NCI-H146 (cell line): Measurements from ENCODE around the gene ITFG2.

Experiments
- DNase-seq: peaks from one replicate; lab custom pipeline; 2025; lab: John Stamatoyannopoulos, UW

The ITFG2 gene

DNA sequence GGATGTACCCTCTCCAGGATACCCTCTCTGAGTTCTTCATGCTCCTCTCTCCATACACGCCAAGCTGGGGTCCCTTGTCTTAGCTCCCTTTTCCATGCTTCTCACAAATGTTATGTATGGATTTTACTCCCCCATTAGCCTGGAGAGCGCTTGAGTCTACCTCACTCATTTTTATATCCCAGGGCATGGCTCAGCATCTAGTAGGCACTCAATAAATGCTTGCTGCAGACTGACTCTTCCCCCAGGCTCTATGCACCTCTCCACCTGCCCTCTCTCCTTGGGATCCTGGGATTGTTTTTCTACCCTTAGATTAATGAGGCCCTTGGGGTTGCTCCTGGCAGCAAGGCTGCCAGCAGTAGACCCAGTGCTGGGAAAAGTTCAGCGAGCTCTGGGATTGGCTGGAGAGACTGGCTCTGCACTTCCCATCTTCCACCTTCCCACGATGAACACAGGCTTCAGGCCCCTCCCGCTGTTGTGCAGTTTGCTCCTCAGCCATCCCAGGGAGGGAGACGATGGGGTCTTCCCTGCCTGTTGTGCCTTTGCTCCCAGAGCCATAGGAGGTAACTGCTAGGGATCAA lies 20.2 kb downstream of the ITFG2 start:
- DNase-seq, result no peak

- no peak for DNase-seq
Measured at GRCh38 chr12:2833327-2833726, 20.9 kb downstream of the ITFG2 start.

- no peak for DNase-seq
Measured at GRCh38 chr12:2833810-2834209, 21.3 kb downstream of the ITFG2 start.

- peak; percentile 37 for DNase-seq
Measured at GRCh38 chr12:2834581-2835491, 22.4 kb downstream of the ITFG2 start, which contains the start of gene NRIP2. TSS of gene NRIP2 (minus strand) at chr12:2835035. CDS start at chr12:2834983, 52 bp downstream.

GRCh38 chr12:2835691-2836403 lies 23.4 kb downstream of the ITFG2 start:
- peak; percentile 62 for DNase-seq

DNA sequence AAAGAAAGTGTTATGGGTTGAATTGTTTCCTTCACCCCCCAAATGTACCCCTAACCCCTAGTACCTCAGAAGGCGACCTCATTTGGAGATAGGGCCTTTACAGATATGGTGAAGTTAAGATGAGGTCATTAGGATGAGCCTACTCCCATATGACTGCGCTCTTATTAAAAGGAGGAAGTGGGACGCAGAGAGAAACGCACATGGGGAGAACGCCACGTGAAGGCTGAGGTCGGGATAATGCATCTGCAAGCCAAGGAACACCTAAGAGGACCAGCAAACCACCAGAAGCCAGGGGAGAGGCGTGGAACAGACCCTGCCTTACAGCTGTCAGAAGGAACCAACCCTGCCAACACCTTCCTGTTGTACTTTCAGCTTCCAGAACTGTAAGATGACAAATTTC lies 24.1 kb downstream of the ITFG2 start:
- DNase-seq, result no peak

GRCh38 chr12:2841056-2841650 lies 28.7 kb downstream of the ITFG2 start:
- DNase-seq, result no peak

GRCh38 chr12:2842948-2843347 lies 30.5 kb downstream of the ITFG2 start:
- DNase-seq, result no peak

DNA sequence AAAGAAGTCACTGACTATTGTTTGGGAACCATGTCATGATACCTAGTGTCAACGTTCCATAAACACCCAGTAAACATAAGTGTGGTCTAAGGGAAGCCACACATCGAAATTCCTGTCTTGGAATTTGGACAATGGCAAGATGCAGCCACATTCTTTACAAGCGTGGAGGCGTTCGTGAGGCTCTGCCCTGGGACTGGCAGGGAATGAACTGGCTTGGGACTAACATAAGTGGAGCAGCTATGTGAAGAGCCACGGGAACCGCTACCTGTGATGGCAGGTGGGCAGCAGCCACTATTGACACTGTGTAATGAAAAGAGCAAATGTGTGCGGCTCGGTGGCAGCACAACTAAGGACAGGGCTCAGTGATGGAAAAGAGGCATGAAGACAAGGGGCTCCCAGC lies 32.3 kb downstream of the ITFG2 start:
- DNase-seq, result no peak

DNA sequence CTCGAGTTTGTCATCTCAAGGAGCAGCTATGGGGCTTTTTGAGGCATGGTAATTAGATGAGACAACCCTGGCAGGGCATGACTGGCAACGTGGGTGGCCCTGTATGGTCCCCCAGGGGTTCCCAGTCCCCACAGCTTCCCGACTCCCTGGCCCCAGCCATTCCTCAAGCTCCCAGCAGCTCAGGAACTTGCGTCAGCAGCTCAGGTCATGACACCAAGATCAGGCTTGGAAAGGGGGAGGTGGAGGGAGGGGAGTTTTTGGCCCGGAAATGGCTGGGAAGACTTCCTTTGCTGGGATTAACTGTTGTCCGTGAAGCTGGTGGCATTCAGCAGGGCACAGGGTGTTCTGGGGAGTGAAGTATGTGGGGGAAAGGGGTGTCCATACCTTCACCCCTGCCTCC lies 32.8 kb downstream of the ITFG2 start:
- no peak for DNase-seq

GRCh38 chr12:2851931-2852330 lies 39.5 kb downstream of the ITFG2 start:
- no peak for DNase-seq

DNA sequence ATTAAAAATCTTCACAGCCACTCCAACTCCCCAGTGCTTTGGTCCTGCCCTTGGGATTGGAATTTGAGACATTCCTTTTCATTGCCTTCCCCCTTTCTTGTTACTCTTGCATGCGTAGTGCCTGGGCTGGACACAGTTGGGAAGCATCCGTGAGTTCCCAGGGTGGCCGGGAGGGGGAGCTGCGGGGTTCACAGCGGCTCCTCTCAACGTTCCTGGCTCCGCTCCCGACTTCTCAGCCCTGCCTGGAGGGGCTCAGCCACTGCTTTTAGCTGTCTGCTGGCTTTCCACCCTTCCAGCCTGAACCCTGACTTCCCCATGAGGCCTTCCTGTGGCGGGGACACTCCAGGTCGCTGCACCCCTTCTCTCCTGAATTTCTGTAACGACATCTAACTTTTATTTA lies 41.2 kb downstream of the ITFG2 start:
- peak; percentile 73 for DNase-seq

- no peak for DNase-seq
Measured at GRCh38 chr12:2854669-2855453, 42.4 kb downstream of the ITFG2 start.

DNA sequence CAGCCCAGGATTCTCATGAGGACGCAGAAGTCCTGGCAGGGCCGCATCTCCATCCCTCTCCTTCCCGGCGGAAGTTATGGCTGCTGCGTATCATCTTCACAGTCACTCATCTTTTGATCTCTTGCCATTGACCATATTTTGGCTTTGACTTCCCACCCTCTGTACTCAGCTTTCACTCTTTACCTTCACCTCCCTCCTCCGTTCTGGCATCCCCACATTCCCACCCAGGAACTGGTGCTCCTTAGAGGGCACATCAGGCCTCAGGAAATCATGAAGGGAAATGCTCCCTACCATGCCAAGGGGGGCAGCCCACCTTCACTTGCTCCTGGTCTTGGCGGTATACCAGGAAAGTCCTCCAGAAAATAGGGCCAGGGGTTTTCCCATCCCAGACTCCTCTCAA lies 43.1 kb downstream of the ITFG2 start:
- DNase-seq, result no peak

DNA sequence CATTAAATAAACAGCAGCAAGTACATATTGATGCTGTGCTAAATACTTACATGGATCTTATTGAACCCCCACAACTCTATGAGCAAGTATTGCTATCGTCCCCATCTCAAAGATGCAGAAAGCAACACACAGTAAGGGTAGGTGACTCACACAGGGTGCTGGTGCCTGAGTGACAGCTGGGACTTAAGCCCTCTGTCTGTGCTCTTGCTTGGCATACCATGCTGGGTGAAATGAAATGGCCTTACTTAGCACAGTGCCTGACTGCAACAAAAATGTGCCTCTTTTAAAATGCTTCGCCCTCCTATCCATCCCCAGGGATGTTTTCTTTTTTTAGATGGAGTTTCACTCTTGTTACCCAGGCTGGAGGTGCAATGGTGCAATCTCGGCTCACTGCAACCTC lies 43.6 kb downstream of the ITFG2 start:
- DNase-seq, result no peak

DNA sequence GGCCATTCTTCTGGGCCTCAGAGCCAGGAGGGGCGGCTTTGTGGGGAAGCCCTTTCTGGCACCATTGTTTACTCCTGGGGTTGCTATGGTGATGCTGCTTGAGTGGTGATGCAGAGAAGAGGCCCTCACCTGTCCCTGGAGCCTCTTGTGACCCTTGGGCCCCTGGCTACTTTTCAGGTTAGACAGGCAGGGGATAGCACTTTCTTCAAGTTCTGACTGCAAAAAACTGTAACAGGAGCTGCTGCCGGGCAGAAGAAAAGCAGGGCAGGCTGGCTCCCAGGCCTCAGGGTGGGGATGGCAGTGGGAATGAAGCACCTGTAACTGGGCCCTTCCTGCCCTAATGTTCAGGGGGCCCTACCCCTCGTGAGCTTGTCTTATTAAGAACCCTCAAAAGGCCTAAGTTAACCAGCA lies 44.6 kb downstream of the ITFG2 start, which contains the start of gene TEX52:
TEX52 (minus strand) TSS at position 19 of the 411 bp plus-strand sequence; CDS start at position 6, 13 bp downstream.
- peak; percentile 71 for DNase-seq

GRCh38 chr12:2857576-2857975 lies 45.1 kb downstream of the ITFG2 start:
- DNase-seq, result no peak

- DNase-seq, result no peak
Measured at GRCh38 chr12:2858334-2858733, 45.9 kb downstream of the ITFG2 start.

DNA sequence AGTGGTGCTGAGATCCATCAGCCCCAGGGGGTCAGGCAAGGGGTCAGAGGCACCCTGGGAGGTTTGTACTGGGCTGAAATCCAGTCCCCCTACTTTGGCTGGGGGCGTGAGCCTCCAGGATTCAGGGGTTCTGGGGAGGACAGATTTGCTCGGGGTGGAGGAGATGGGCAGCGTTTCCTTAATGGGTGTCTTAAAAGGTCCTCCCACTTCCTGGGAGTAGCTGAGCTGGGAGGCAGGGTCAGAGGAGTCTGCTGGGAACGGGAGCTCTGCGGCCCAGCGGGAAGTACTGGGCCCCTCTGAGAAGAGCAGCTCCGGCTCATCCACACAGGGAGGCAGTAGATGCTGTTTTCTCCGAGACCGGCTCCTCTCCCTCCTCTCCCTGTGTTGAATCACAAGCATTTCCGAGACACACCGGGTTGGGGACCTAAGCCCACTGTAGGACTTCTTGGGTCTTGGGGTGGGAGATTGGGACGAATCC lies 46.5 kb downstream of the ITFG2 start:
- no peak for DNase-seq

GRCh38 chr12:2860170-2860569 lies 47.7 kb downstream of the ITFG2 start:
- no peak for DNase-seq

GRCh38 chr12:2862876-2863275 lies 50.4 kb downstream of the ITFG2 start:
- no peak for DNase-seq
